ENCODE data around the gene AFAP1L2. TPM values are rescaled to one million over a fixed set of nuclear protein-coding genes. Genes with fewer than 3 reads are reported as not detected.
A peak's percentile ranks its signal among the peaks of the same experiment; 100 is the strongest.

Gene AFAP1L2
- total RNA-seq, 4 donors from 2014 or later: 3.7 to 18.8 (median 4.5) TPM

DNA sequence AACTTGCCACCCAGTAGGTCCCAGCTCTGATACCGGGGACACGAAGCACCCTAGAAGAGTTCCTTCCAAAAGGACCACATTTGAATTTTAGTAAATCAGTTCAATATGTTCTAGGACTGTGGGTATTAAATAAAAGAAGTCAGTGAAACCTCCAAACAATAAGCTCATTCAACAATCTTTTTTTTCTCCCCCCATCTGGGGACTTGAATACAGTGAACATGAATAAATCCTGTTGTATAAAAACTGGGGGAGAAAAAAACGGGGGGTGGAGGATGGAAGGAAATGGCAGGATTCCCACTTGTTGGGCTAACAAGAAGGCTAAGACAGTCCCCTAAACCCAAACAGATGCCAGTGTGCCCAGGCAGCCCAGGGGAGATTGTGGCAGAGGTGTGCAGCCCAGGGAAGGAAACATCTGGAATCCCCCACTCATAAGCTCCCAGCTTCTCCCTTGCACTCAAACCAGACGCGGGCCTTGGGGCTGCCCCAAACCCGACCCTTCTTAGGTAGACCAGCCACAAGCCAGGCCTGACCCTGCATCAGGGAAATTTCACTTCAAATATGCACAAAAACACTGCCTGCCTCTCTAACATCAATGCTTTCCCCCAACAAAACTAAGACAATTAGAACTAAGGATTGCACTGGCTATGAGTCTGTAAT, 8.8 kb downstream of the AFAP1L2 start:
- DNase-seq (ENCODE audit: low spot score) (no peak), ATAC-seq (ENCODE audit: low FRiP score) (no peak)
- no peak for TF ChIP-seq CTCF (IDR thresholded peaks at IDR 0.05)

GRCh38 chr10:114394531-114394930, 9.8 kb downstream of the AFAP1L2 start:
- ATAC-seq (ENCODE audit: low FRiP score) (no peak), DNase-seq (ENCODE audit: low spot score) (no peak)
- no peak for TF ChIP-seq CTCF (IDR thresholded peaks at IDR 0.05)

DNA sequence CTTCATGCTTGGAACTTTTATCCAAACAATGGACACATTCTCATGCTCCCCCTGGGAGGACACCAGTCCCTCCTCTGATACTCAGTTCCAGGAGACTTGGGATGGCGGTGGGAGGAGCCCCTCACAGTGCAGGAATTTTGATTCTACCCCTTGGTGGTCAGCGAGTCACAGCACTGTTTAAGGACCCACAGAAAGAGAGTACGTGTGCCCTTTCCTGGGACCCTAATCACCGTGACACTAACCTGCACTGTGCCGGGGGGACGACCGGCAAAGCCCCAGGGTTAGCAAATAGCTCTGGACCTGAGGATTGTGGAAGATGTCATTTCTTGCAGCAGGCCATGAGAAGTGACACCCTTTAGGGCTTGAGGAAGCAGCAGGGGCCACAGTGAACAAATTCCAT, 10.4 kb downstream of the AFAP1L2 start:
- DNase-seq (ENCODE audit: low spot score): no peak
- TF ChIP-seq CTCF (IDR thresholded peaks at IDR 0.05): no peak
- ATAC-seq (ENCODE audit: low FRiP score): no peak

DNA sequence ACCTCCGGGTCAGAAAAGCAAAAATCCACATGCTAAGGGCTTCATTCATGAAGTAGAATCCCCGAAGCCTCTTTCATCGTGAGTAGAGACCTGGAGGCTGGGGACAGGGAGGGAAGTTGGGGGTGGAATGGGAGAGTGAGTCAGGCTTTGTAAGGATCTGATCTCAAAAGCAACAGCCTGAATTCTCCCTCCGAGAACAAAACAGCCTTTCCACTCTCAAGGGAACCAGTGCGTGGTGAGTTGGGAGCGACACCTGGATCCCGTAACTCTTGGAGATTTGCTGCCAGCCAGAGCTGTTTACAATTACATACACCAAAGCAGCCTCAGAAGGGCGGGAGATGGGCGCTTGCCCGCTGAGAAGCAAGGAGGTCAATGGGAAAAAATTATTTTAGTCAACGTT, 10.8 kb downstream of the AFAP1L2 start:
- no peak for TF ChIP-seq CTCF (IDR thresholded peaks at IDR 0.05)
- DNase-seq (ENCODE audit: low spot score): no peak
- ATAC-seq (ENCODE audit: low FRiP score): no peak

DNA sequence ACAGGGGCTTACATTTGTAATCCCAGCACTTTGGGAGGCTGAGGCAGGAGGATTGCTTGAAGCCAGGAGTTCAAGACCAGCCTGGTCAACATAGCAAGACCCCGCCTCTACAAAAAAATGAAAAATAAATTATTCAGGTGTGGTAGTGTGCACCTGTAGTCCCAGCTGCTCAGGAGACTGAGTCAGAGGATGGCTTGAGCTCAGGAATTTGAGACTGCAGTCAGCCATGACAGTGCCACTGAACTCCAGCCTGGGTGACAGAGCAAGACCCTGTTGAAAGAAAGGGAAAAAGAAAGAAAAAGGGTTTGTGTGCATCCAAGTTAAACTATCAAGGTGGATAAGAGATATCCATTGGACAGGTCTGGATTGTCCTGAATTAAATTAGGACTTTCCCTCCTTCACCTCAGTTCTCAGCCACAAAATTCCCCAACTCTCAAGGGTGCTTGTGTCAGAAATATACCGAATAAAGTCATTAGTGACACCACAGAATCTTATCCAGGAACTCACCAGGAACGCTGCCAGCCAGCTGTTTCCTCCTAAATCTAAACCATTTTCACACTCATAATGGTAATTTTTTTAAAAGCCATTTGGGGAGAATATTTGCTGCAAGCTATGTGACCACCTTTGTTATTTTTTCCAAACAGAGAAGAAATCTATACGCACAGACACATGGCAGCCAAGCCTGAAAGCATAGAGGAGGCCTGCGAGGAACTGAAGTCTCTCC, 12.0 kb downstream of the AFAP1L2 start:
- TF ChIP-seq CTCF (IDR thresholded peaks at IDR 0.05): no peak

GRCh38 chr10:114391599-114391998, 12.7 kb downstream of the AFAP1L2 start:
- DNase-seq (ENCODE audit: low spot score): no peak
- no peak for ATAC-seq (ENCODE audit: low FRiP score)
- TF ChIP-seq CTCF (IDR thresholded peaks at IDR 0.05): no peak

More for the DNA sequence above, 12.0 kb downstream of the AFAP1L2 start:
- DNase-seq (ENCODE audit: low spot score): no peak
- no peak for ATAC-seq (ENCODE audit: low FRiP score)

DNA sequence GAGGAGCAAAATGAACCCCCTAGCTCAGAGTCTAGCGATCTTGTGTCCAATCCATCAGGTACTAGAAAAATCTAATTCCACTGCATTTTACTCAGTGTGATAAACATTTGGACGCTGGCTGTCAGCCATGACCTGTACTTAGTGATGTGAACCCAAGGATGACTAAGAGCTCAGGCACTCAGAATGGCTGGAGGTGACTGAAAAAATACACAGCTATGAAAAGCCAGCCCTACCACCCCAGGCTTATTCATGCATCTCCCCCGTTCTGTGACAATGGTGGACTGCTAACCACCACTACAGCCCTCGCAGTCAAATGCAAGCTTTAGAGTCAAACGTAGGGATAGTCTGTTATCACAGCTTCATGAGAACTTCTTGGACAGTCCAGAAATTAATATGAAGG, 14.9 kb downstream of the AFAP1L2 start:
- TF ChIP-seq CTCF (IDR thresholded peaks at IDR 0.05): no peak
- ATAC-seq (ENCODE audit: low FRiP score): peak; percentile 79
- peak; percentile 44 for DNase-seq (ENCODE audit: low spot score)
